ENCODE results near the gene CIAPIN1. TPM values are rescaled to one million over a fixed set of nuclear protein-coding genes. Genes with fewer than 3 reads are reported as not detected.

The CIAPIN1 gene
- total RNA-seq, 1 experiment from 2014 or later: 82.8 TPM

- peak overlapping the region in 1 of 3 experiments; percentile 23; a peak in 1 of 7 replicates for H3K27ac Mint-ChIP-seq
- Histone ChIP-seq H3K27ac (ENCODE audit: insufficient read length, low read depth, low read length) (no peak overlapping the region), H3K4ac (ENCODE audit: low read depth, low read length) (no peak overlapping the region), H2AFZ (ENCODE audit: low read length) (no peak overlapping the region), H3K56ac (ENCODE audit: insufficient read length, low read depth, low read length) (no peak overlapping the region), H3K27me3 (ENCODE audit: insufficient read depth, low read length) (no peaks in the 10 kb centered on the region), H3K9ac (ENCODE audit: extremely low read depth, insufficient read length, low read length) (no peak overlapping the region), H3K4me1 (ENCODE audit: insufficient read depth, low read length) (no peaks in the 10 kb centered on the region), H2BK20ac (ENCODE audit: low read depth, low read length, poor library complexity, severe bottlenecking) (no peak overlapping the region), H3K18ac (ENCODE audit: insufficient read length, low read depth, low read length) (no peak overlapping the region), H2BK12ac (ENCODE audit: insufficient read length, low read depth, low read length) (no peak overlapping the region), H3K23me2 (ENCODE audit: insufficient read length, low read depth, low read length, poor library complexity, severe bottlenecking) (no peaks in the 10 kb centered on the region), H4K20me1 (ENCODE audit: control insufficient read depth, insufficient read depth, insufficient read length) (no peaks in the 10 kb centered on the region), H4K91ac (ENCODE audit: insufficient read length, low read depth, low read length) (no peak overlapping the region), H3K14ac (ENCODE audit: insufficient read depth, low read length) (no peak overlapping the region), H3K79me1 (ENCODE audit: insufficient read depth, low read depth, low read length, poor library complexity, severe bottlenecking) (no peaks in the 10 kb centered on the region), H2BK5ac (ENCODE audit: insufficient read length, low read length) (no peak overlapping the region), H2BK120ac (ENCODE audit: low read depth, low read length, poor library complexity, severe bottlenecking) (no peak overlapping the region), H3K23ac (ENCODE audit: insufficient read length, low read depth, low read length) (no peak overlapping the region), H3K9me3 (ENCODE audit: control insufficient read depth, low read depth, low read length) (no peaks in the 10 kb centered on the region), H2AK5ac (ENCODE audit: insufficient read length, low read length) (no peak overlapping the region), H3K79me2 (ENCODE audit: insufficient read depth, low read length) (no peaks in the 10 kb centered on the region), H3K4me2 (ENCODE audit: insufficient read depth, insufficient read length, low read length) (no peak overlapping the region), H4K8ac (replicated peaks; ENCODE audit: insufficient read length, low read depth, low read length) (no peak overlapping the region), H4K5ac (ENCODE audit: insufficient read length, low read depth, low read length) (no peak overlapping the region), H3T11ph (ENCODE audit: low read length) (no peak overlapping the region), H2BK15ac (ENCODE audit: low read depth, low read length) (no peak overlapping the region)
- H3K4me3 Mint-ChIP-seq: no peak overlapping the region
- no peaks in the 10 kb centered on the region for H3K36me3 Mint-ChIP-seq (ENCODE audit: insufficient read depth in 1 of 3, low read depth in 3 of 3)
- WGBS (ENCODE audit: extremely low coverage, insufficient read length, low lambda C conversion rate): no CpG with 5 or more reads among the region's 10 CpGs
- no peaks in the 10 kb centered on the region for H3K9me3 Mint-ChIP-seq
- no peak for DNase-seq
- TF ChIP-seq CTCF (conservative IDR thresholded peaks at IDR 0.05): no peak
- H3K4me1 Mint-ChIP-seq: peaks cover 9 to 18% of the 10 kb centered on the region in 2 experiments
- no peaks in the 10 kb centered on the region; the same call in 1 of the 2 replicates for H3K27me3 Mint-ChIP-seq (ENCODE audit: low read depth)
Measured at GRCh38 chr16:57379579-57379978, 67.6 kb downstream of the CIAPIN1 start.

Other genes with a start within 250 kb of the CIAPIN1 start
- 18.0 and 19.2 TPM in 2 replicates for gene ARL2BP, start 202.1 kb downstream of the CIAPIN1 start, total RNA-seq (2021)
- gene PLLP, start 162.7 kb downstream of the CIAPIN1 start, total RNA-seq (2021): 1.8 and 2.0 TPM in 2 replicates
- 0.09 TPM in 1 of 2 replicates, not detected in the other for gene CCL22, start 88.6 kb downstream of the CIAPIN1 start, total RNA-seq (2021)
- gene CX3CL1, start 74.9 kb downstream of the CIAPIN1 start, total RNA-seq (2021): 1.6 and 1.7 TPM in 2 replicates
- not detected in 2 replicates for gene CCL17, start 42.6 kb downstream of the CIAPIN1 start, total RNA-seq (2021)
- 31.7 and 32.9 TPM in 2 replicates for gene COQ9, start 94 bp upstream of the CIAPIN1 start, total RNA-seq (2021)
- gene POLR2C, start 15.3 kb upstream of the CIAPIN1 start, total RNA-seq (2021): 85.6 and 86.0 TPM in 2 replicates
- 13.1 and 13.2 TPM in 2 replicates for gene DOK4, start 39.1 kb upstream of the CIAPIN1 start, total RNA-seq (2021)
- 6.6 and 8.2 TPM in 2 replicates for gene CCDC102A, start 89.2 kb upstream of the CIAPIN1 start, total RNA-seq (2021)
- 11.7 and 12.1 TPM in 2 replicates for gene ADGRG5, start 95.3 kb upstream of the CIAPIN1 start, total RNA-seq (2021)
- 0.57 and 1.1 TPM in 2 replicates for gene ADGRG1, start 181.2 kb upstream of the CIAPIN1 start, total RNA-seq (2021)
- gene ADGRG3, start 220.9 kb upstream of the CIAPIN1 start, total RNA-seq (2021): 0.46 and 0.64 TPM in 2 replicates
- gene DRC7, start 247.4 kb upstream of the CIAPIN1 start, total RNA-seq (2021): 0.72 TPM in 1 of 2 replicates, not detected in the other

Data from H9 (cell line).